ENCODE measurements around the gene DDX51.
"Not testable (repeated sequence)": the region's sequence is repeated elsewhere in the genome, so short reads cannot be mapped to it uniquely, and the experiment has no call there.

DDX51 gene

GRCh38 chr12:132140918-132141841 is 2.9 kb downstream of the DDX51 start:
- DNase-seq (ENCODE audit: low spot score), result no peak

- no peak for DNase-seq (ENCODE audit: low spot score)
These were observed 3.6 kb downstream of the DDX51 start for GRCh38 chr12:132140501-132140900.

- no peak for DNase-seq (ENCODE audit: low spot score)
These were observed 4.2 kb downstream of the DDX51 start for GRCh38 chr12:132139912-132140311.

- no peak for DNase-seq (ENCODE audit: low spot score)
These were observed 4.9 kb downstream of the DDX51 start for GRCh38 chr12:132138941-132139871.

- no peak for DNase-seq (ENCODE audit: low spot score)
These were observed 6.5 kb downstream of the DDX51 start for GRCh38 chr12:132137483-132138125.

GRCh38 chr12:132136226-132136625 is 7.9 kb downstream of the DDX51 start:
- DNase-seq (ENCODE audit: low spot score), result not testable (repeated sequence)

GRCh38 chr12:132134653-132135183 is 9.4 kb downstream of the DDX51 start:
- not testable (repeated sequence) for DNase-seq (ENCODE audit: low spot score)

- no peak for DNase-seq (ENCODE audit: low spot score)
These were observed 10.0 kb downstream of the DDX51 start for GRCh38 chr12:132133952-132134652.

- no peak for DNase-seq (ENCODE audit: low spot score)
These were observed 11.3 kb downstream of the DDX51 start for GRCh38 chr12:132132609-132133430.

GRCh38 chr12:132131952-132132351 is 12.2 kb downstream of the DDX51 start:
- no peak for DNase-seq (ENCODE audit: low spot score)

- DNase-seq (ENCODE audit: low spot score), result no peak
These were observed 12.9 kb downstream of the DDX51 start for GRCh38 chr12:132131229-132131628.

GRCh38 chr12:132130690-132131089 is 13.4 kb downstream of the DDX51 start:
- no peak for DNase-seq (ENCODE audit: low spot score)

GRCh38 chr12:132129007-132129406 is 15.1 kb downstream of the DDX51 start:
- DNase-seq (ENCODE audit: low spot score), result no peak

- no peak for DNase-seq (ENCODE audit: low spot score)
These were observed 17.1 kb downstream of the DDX51 start for GRCh38 chr12:132127041-132127440.

GRCh38 chr12:132125736-132126135 is 18.4 kb downstream of the DDX51 start:
- no peak for DNase-seq (ENCODE audit: low spot score)

- DNase-seq (ENCODE audit: low spot score), result no peak
These were observed 19.2 kb downstream of the DDX51 start for GRCh38 chr12:132124766-132125425.

- DNase-seq (ENCODE audit: low spot score), result no peak
These were observed 20.0 kb downstream of the DDX51 start for GRCh38 chr12:132123970-132124765.

- DNase-seq (ENCODE audit: low spot score), result no peak
These were observed 22.8 kb downstream of the DDX51 start for GRCh38 chr12:132121283-132121682.

GRCh38 chr12:132118876-132119275 is 25.2 kb downstream of the DDX51 start:
- DNase-seq (ENCODE audit: low spot score), result no peak
